ENCODE results near the gene PLXDC1.
"Not testable (repeated sequence)": the region's sequence is repeated elsewhere in the genome, so short reads cannot be mapped to it uniquely, and the experiment has no call there.

Gene PLXDC1

DNA sequence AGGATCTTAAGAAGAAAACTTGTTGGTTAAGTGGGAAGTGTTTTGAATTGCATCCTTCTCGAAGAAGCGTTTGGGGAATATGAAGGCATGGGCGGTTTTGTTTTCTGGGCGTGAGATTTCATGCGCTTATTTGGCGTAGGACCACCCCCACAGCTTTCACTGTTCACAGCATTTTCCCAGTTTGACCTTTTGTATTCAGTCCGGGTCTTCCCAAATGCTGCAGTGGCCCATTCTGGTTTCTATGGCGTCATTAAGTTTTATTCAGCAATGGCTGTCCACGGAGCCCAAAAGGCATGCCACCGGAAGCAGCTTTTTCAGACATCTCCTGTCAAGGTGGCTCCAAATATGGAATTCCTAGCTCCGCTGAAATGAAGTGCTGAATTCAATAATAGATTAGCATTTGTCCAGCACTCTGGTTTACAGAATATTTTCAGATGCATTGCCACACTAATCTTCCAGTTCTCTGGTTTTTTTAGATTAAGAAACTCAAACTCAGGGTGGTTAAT is 93.7 kb downstream of the PLXDC1 start:
- no peak for DNase-seq

DNA sequence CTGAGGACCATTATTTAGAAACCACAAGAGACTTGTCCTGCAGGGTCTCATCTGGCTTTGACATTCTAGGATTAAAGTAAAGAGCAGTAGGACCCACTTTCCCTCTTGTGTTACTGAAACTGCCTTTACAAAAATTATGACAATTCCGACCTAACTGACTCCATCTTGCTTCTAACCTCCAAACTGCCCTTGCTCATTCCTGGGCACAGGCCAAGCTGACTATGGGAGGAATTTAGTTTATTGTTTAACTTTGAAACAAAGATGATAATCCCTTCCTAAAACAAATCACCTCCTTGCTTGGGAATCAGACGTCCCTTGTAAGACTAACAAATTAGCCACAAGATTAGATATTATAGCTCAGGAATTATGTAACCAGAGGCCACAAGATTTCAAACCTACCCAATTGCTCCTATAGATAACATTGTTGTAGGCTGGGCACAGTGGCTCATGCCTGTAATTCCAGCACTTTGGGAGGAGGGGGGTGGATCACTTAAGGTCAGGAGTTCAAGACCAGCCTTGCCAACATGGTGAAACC is 97.3 kb downstream of the PLXDC1 start:
- DNase-seq = no peak

DNA sequence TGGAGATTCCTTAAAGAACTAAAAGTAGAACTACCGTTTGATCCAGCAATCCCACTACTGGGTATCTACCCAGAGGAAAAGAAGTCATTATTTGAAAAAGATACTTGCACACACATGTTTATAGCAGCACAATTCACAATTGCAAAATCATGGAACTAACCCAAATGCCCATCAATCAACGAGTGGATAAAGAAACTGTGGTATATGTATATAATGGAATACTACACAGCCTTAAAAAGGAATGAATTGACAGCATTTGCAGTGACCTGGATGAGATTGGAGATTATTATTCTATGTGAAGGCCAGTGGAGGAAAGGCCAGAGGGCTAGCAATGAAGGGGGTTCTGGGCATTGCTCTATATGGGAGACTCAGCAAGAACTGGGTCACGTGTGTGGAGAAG is 99.0 kb downstream of the PLXDC1 start:
- not testable (repeated sequence) for DNase-seq

DNA sequence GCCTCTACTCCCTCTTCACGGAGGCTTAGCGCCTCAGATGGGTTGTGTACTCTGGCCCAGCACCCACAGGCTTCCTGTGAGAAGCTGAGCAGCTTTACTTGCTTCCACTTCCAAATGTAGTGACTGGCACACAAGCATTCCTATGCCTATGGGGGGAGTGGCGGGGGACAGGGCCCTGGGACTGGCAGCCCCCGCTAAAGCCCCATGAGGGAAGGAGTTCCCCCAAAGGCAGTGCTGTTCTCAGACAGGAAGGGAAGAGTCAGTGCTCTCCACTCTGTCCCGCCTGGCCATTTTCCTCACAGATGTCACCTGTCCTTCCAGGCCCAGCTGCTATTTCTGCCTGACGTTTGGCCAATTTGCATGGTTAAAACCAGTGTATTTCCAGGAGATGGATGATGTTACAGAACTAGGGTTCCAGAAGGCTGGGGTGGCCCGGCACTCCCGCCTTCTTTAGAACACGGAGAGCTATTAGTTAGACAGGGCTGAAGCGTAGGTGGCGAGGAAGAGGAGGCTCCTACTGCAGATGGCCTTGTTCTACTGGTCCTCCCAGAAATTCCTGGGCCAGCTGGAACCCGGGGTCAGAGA is 100.3 kb downstream of the PLXDC1 start:
- DNase-seq = no peak

DNA sequence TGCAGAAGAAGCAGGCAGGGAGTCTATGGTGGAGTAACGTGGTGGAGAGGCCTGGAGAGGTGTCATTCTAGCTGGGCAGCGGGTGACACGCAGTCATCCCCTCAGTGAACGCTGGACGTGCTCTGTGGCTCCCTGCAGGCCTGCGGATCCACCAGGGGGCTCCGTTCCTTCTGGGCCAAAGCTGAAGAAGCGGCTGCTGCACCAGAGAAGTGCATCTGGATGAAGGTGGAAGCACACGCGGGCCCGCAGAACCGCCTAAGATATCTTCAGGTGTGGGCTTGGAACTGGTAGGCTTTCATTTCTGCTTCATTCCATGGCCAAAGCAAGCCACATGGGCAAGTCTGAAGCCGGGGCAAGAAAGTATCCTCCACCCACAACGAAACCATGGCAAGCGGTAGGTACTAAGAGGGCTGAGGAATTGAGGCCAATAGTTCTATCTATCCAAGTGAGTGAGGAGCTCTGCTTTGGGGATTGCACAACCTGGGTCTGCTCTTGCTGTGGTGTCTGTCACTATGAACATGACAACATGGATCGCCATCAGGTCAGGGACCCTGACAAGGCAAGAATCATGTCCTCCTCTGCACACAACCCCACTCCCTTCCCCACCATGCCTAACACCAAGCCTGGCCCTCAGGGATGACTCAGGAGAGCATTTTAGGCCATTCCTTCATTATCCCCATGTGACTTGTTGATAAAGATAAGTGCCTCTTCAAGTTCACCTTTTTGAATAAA is 105.3 kb downstream of the PLXDC1 start:
- no peak for DNase-seq

DNA sequence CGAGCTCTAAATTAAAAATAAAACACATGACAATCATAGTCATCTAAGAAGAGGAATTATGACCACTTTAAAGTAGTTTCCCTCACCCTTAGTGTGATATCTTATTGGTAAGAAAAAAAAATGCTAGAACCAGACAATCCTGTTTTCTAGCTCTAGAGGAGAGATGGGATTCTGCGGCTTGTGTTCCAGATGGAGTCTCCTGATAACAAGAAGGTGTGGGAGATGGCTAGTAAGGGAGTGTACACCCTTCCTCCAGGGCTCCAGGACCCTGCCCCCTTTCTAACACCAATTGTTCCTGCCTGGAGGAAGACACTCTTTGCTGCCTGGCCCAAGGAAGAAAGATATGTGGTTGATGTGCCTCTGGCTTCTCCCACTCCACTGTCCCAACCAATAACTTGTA is 115.4 kb downstream of the PLXDC1 start:
- no peak for DNase-seq

DNA sequence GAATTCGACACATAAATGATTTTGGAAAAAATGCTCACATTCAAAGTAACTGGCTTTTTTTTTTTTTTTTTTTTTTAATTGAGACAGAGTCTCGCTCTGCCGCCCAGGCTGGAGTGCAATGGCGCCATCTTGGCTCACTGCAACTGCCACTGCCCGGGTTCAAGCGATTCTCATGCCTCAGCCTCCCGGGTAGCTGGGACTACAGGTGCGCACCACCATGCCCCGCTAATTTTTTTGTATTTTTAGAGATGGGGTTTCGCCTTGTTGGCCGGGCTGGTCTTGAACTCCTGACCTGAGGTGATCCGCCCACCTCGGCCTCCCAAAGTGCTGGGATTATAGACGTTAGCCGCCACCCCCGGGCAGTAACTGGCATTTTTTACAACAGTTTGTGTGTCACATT is 115.9 kb downstream of the PLXDC1 start:
- DNase-seq = not testable (repeated sequence)

DNA sequence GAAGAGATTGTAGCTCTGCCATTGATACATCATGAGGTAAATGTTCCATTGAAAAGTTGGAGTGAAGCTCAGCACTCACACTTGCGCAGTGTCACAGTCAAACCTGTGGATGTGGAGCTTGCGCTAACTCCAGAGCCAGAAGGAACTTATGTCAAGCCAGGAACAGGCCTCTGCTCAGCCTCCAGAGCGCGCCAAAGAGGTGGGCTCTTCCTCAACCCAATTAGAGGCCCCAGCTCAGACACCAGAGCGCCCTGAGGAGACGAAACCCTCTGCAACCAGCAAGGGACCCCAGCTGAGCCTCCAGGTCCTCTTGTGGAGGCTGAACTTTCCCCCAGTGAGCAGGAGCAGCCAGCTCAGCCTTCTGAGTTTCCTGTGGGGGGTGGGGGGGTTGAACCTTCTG is 122.7 kb downstream of the PLXDC1 start:
- DNase-seq = no peak

DNA sequence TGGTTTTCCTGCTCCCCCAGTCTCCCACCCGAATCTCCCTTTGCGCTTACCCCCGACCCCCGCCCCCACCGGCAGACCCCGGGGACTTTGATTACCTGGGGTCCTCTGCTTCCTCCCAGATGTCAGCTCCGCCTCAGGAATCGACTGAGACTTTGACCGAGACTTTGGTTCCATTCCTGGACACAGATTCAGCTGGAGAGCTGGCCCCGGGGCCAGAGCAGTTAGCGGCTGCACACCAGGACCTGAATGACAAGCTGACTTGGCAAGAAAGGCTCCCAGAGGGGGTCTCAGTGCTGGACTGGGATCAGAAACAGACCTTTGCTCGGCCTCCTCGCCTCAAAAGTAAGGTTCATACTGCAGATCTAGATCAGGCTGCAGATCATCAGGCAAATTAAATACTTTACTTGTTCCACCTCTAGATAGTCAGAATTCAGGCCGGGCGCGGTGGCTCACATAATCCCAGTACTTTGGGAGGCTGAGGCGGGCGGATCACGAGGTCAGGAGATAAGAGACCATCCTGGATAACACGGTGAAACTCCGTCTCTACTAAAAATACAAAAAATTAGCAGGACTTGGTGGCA is 123.9 kb downstream of the PLXDC1 start:
- DNase-seq = no peak

DNA sequence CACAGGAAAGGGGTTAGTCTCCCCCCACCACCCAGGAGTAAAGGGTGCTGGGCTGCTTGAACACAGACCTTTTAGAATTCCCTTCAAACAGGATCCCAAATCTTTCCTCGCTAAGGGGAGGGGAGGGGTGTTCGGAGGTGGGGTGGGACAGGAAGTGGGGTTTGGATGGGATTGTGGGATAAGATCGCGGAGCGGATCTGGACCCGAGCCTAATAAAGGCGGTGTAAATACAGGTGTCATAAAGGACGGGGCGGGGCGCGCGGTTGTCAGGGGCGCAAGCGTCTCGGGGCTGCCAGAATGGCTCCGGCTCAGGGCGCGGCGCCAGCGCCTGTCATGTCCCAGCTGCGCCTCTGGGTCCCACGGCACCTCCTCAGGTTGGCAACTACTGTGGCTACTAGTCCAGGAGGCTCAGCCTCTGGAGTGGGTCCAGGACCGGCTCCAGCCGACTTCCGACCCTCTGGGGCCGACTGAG is 124.4 kb downstream of the PLXDC1 start:
- DNase-seq = peak; percentile 50

DNA sequence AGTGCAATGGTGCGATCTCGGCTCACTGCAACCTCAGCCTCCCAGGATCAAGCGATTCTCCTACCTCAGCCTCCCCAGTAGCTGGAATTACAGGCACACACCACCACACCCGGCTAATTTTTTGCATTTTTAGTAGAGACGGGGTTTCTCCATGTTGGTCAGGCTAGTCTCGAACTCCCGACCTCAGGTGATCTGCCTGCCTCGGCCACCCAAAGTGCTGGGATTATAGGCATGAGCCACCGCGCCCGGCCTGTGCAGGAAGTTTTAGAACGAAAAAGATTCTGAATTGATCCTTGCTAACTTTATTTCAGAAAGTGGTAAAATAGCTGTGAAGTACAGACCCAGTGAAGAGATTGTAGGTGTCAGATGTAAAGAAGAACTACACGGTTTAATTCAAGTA is 125.1 kb downstream of the PLXDC1 start:
- not testable (repeated sequence) for DNase-seq

DNA sequence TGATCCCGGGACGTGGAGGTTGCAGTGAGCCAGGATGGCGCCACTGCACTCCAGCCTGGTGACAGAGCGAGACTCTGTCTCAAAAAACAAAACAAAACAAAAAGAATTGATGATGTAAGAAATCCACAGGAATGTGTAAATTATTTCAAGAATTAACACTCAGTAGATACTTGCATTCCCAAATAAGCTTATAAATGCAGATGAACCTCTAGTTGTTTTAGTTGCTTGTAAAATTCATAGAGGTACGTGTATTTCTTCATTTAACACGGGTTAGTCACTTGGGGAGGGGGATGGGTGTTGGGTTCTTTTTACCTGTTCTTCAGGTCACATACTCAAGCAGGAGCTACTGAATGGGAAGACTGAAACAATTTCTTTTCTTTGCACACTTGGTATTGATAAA is 128.5 kb downstream of the PLXDC1 start:
- no peak for DNase-seq

DNA sequence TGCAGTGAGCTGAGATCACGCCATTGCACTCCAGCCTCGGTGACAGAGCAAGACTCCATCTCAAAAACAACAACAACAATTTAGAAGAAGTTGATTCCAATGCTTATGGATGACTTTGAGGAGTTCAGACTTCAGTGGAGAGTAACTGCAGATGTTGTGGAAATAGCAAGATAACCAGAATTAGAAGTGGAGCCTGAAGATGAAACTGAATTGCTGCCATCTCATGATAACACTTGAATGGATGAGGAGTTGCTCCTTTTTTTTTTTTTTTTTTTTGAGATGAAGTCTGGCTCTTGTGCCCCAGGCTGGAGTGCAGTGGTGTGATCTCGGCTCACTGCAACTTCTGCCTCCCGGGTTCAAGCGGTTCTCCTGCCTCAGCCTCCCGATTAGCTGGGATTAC is 131.4 kb downstream of the PLXDC1 start:
- DNase-seq = not testable (repeated sequence)

DNA sequence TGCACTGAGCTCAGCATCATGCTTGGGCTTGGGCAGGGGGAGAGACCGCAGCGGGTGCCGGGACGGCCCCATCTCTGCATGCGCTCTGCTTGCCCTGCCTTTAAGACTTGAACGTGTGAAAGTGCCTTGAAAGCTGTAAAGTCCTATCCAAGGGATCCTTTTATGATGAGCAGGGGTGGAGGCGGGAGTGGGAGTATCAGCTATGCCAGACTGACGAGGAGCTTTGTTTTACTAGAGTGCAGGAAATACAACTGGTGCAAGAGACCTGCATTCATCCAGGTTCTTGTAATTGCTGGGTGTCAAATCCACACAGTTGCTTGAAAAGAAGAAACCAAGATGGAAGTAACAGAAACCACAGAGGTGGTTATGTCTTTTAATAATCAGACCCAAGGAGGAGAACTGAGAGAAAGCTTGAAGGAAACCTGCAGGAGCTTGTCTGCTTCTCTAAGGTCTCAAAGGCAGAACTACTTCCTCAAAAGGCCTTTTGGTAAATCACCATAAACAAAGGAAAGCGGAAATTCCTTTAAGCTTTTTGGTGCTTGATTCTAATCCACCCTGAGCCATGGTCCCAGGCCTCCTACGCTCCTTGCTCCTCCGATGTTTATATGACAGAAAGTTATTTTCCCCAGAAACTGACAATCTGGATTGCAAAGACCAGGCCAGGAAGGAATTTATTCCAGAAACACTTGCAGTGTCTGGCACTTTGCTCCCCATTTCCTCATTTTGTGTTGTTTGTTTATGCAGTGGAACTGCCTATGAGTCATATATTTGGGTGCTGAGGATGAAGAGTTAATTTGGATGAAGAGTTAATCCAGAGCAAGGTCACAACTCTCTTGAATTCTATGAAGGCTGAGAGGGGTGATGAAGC is 132.9 kb downstream of the PLXDC1 start:
- no peak for DNase-seq

DNA sequence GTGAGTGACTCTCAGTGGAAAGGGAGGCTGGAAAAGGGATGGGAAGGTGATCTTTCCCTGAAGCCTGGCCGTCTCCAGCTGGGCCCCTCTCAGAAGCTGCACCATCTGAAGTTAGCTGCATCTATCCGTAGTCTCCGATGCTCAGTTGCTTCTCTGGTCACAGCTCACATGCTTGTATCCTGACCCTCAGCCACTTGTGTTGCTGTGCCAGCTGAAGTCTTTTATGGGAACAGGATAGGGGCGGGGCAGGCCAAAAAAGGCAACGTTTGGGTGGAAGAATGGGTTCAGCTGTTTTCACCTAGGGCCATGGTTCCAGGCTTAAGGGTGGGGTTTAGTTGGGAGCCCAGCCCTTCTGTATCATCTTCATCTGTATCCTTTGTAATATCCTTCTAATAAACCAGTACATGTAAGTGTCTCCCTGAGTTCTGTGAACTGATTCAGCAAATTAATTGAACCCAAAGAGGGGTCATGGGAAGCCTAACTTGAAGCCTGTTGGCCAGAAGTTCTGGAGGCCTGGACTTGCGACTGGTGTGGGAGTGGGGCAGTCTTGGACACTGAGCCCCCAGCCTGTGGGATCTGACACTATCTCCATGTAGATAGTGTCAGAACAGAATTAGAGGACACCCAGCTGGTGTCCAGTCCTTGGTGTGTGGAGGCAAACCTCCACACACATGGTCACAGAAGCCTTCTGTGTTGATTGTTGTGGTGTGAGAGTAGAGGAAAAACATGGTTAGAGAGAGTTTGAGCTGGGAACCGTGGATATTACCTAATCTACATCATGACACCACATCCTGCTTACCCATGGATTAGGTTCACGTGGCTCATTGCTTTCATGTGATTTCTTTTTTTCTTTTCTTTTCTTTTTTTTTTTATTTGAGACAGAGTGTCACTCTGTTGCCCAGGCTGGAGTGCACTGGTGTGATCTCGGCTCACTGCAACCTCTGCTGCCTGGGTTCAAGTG is 135.0 kb downstream of the PLXDC1 start:
- no peak for DNase-seq

DNA sequence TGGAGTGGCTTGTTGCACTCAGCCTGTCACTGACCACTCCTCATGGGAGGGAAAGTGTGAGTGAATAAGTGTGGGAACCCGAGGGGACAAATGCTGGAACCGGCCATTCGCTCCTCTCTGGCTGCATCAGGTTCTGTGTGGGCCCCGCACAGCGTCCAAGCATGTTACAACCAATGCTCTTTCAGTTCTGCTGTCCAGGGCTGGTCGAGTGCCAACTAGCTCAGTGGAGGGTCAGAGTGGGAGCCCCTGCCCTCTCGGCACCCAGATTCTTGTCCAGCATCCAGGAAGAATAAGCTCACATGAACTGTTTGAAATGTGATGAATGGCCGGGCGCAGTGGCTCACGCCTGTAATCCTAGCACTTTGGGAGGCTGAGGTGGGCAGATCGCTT is 135.9 kb downstream of the PLXDC1 start:
- no peak for DNase-seq

DNA sequence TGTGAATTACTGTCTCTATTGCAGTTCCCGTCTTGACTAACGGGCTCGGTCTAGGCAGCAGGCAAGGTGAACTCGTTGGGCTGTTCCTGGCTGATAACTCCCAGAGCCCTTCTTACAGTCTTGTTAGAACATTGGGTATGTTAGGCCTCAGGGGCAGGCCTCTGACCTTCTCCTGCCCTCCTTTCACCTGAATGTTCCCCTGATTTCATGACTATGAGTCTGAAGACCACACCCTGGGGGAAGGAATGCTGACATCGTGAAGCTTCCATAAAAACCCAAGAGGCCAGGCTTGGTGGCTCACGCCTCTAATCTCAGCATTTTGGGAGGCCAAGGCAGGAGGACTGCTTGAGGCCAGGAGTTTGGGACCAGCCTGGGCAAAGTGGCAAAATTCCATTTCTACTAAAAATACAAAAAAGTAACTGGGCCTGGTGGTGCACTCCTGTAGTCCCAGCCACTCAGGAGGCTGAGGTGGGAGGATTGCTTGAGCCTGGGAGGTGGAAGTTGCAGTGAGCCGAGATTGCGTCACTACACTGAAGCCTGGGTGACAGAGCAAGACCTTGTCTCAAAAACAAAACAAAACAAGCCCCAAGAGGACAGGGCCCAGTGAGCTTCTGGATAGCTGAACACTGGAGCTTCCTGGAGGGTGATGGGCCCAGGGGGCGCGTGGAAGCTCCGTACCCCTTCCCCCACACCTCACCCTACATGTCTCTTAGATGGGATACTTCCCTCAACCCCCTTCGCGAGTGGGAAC is 136.5 kb downstream of the PLXDC1 start:
- DNase-seq = no peak

DNA sequence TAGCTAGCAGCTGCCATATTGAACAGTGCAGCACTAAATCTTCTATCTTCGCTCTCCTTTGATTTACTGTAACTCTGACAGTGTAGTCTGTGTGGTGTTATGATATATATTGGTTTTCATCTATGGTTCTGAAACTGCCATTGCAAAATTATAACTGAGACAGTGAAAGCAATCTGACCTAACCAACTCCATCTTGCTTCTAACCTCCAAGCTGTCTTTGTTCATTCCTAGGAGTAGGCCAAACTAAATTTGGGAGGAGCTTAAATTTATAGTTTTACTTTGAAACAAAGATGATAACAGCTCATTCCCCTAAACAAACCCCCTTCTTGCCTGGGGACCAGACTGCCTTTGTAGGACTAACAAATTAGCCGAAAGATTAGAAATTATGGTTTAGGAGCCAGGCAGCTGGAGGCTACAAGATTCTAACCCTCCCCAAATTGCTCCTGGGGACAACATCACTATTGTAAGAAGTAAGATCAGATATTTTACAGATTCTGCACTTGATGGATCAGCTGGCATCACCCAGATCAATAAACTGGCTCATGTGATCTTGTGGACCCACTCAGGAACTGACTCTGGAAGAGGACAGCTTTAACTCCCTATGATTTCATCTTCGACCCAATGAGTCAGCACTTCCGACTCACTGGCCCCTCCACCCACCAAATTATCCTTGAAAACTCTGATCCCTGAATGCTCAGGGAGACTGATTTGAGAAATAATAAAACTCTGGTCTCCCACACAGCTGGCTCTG is 137.2 kb downstream of the PLXDC1 start:
- DNase-seq = no peak

Measured in NCI-H1436 (cell line).